Muscle of leg (tissue), 11 donors: ENCODE measurements around the gene ITSN1. TPM values are rescaled to one million over a fixed set of nuclear protein-coding genes. Genes with fewer than 3 reads are reported as not detected.
"Not testable (repeated sequence)": the region's sequence is repeated elsewhere in the genome, so short reads cannot be mapped to it uniquely, and the experiment has no call there.

Experiments
- DNase-seq: peaks from one replicate; pipeline ENCODE4 v3.0.0; 2013
- H3K27ac ChIP-seq: one replicate; pipeline ENCODE4 v1.5.1; 2013; ENCODE audit warnings: mild to moderate bottlenecking, low read length, control low read depth
- H3K27me3 ChIP-seq: one replicate; pipeline ENCODE4 v1.6.1; 2013; ENCODE audit warnings: low read length; ENCODE audit not compliant: control insufficient read depth, insufficient read depth
- H3K36me3 ChIP-seq: one replicate; pipeline ENCODE4 v1.6.1; 2013; ENCODE audit warnings: low read length; ENCODE audit not compliant: control insufficient read depth, insufficient read depth
- H3K4me1 ChIP-seq: one replicate; pipeline ENCODE4 v1.6.1; 2013; ENCODE audit warnings: low read length; ENCODE audit not compliant: control insufficient read depth, insufficient read depth
- H3K4me3 ChIP-seq: one replicate; pipeline ENCODE4 v1.5.1; 2013; ENCODE audit warnings: low read length, control low read depth
- H3K9me3 ChIP-seq: replicated peaks from 2 replicates; pipeline ENCODE4 v1.6.1; 2013; ENCODE audit warnings: low read depth, low read length; ENCODE audit not compliant: control insufficient read depth
- WGBS: methylation state at CpG from one replicate; pipeline ENCODE4 v1.1.5; 2013; ENCODE audit warnings: missing lambda C conversion rate; ENCODE audit not compliant: insufficient coverage; 5-methylcytosine and 5-hydroxymethylcytosine counted together
- polyA plus RNA-seq, 8 donors: library from polyadenylated mRNA; unstranded; fragments of 120-200 nt; gene quantifications; one replicate each; pipeline versions ENCODE4 v1.2.1 to v1.2.3, GENCODE V29; 2013; ENCODE audit warnings: inconsistent platforms in 1 of 8, low replicate concordance in 1 of 8; ENCODE audit not compliant: insufficient read length in 8 of 8, insufficient read depth in 1 of 8
- total RNA-seq: library from RNA; stranded (reverse); fragments of 120-200 nt; gene quantifications from one replicate; pipeline ENCODE4 v1.2.4, GENCODE V29; 2013

Gene ITSN1
- total and polyA plus RNA-seq, 9 donors, result 26.1 to 42.6 (median 32.1) TPM

- Histone ChIP-seq H3K4me1 (peaks cover 13% of the 10 kb centered on the region), H3K36me3 (no peaks in the 10 kb centered on the region), H3K9me3 (no peaks in the 10 kb centered on the region), H3K27me3 (no peaks in the 10 kb centered on the region), H3K27ac (no peak overlapping the region), H3K4me3 (no peak overlapping the region)
- 51% methylated on average over 4 of the region's 5 CpGs for WGBS
- no peak for DNase-seq
Observed at GRCh38 chr21:33854604-33855003, 212.3 kb downstream of the ITSN1 start.

- peaks cover 13% of the 10 kb centered on the region for H3K4me1 ChIP-seq
- no peak overlapping the region for H3K27ac ChIP-seq
- WGBS, result no CpG with 5 or more reads among the region's 6 CpGs
- no peak overlapping the region for H3K4me3 ChIP-seq
- DNase-seq, result no peak
- no peaks in the 10 kb centered on the region for H3K9me3 ChIP-seq
- H3K27me3 ChIP-seq, result no peaks in the 10 kb centered on the region
- no peaks in the 10 kb centered on the region for H3K36me3 ChIP-seq
Observed at GRCh38 chr21:33855190-33855589, 212.9 kb downstream of the ITSN1 start.

GRCh38 chr21:33856893-33857527 is 214.7 kb downstream of the ITSN1 start:
- Histone ChIP-seq H3K4me3 (no peak overlapping the region), H3K4me1 (peaks cover 13% of the 10 kb centered on the region), H3K36me3 (no peaks in the 10 kb centered on the region), H3K9me3 (no peaks in the 10 kb centered on the region), H3K27ac (no peak overlapping the region), H3K27me3 (no peaks in the 10 kb centered on the region)
- 82% methylated on average over 17 of the region's 17 CpGs for WGBS
- DNase-seq, result peak; percentile 26

GRCh38 chr21:33857846-33858666 is 215.8 kb downstream of the ITSN1 start:
- Histone ChIP-seq H3K36me3 (no peaks in the 10 kb centered on the region), H3K9me3 (no peaks in the 10 kb centered on the region), H3K4me1 (peaks cover 13% of the 10 kb centered on the region), H3K4me3 (no peak overlapping the region), H3K27ac (peak overlapping the region; percentile 35), H3K27me3 (no peaks in the 10 kb centered on the region)
- WGBS, result 59% methylated on average over 22 of the region's 25 CpGs
- DNase-seq, result no peak

- Histone ChIP-seq H3K9me3 (no peaks in the 10 kb centered on the region), H3K36me3 (no peaks in the 10 kb centered on the region), H3K27me3 (no peaks in the 10 kb centered on the region), H3K4me1 (peaks cover 13% of the 10 kb centered on the region), H3K27ac (peak overlapping the region; percentile 35), H3K4me3 (no peak overlapping the region)
- WGBS, result 23% methylated on average over 8 of the region's 15 CpGs
- DNase-seq, result peak; percentile 47
Observed at GRCh38 chr21:33858667-33859372, 216.5 kb downstream of the ITSN1 start.

- Histone ChIP-seq H3K4me1 (peaks cover 13% of the 10 kb centered on the region), H3K4me3 (no peak overlapping the region), H3K36me3 (no peaks in the 10 kb centered on the region), H3K27me3 (no peaks in the 10 kb centered on the region), H3K27ac (no peak overlapping the region), H3K9me3 (no peaks in the 10 kb centered on the region)
- WGBS, result 85% methylated on average over 16 of the region's 18 CpGs
- DNase-seq, result no peak
Observed at GRCh38 chr21:33859373-33860102, 217.2 kb downstream of the ITSN1 start.

- H3K36me3 ChIP-seq, result no peaks in the 10 kb centered on the region
- no peaks in the 10 kb centered on the region for H3K9me3 ChIP-seq
- H3K4me1 ChIP-seq, result peaks cover 9% of the 10 kb centered on the region
- WGBS, result 91% methylated on average over 5 of the region's 8 CpGs
- no peak overlapping the region for H3K27ac ChIP-seq
- no peak for DNase-seq
- no peak overlapping the region for H3K4me3 ChIP-seq
- no peaks in the 10 kb centered on the region for H3K27me3 ChIP-seq
Observed at GRCh38 chr21:33860332-33860879, 218.1 kb downstream of the ITSN1 start.

GRCh38 chr21:33861125-33861524 is 218.8 kb downstream of the ITSN1 start:
- H3K4me3 ChIP-seq, result no peak overlapping the region
- no peaks in the 10 kb centered on the region for H3K27me3 ChIP-seq
- no peak overlapping the region for H3K27ac ChIP-seq
- WGBS, result 58% methylated on average over 2 of the region's 3 CpGs
- no peaks in the 10 kb centered on the region for H3K36me3 ChIP-seq
- H3K4me1 ChIP-seq, result peaks cover 9% of the 10 kb centered on the region
- no peaks in the 10 kb centered on the region for H3K9me3 ChIP-seq
- no peak for DNase-seq

- not testable (repeated sequence) for H3K27ac ChIP-seq, H3K27me3 ChIP-seq, H3K9me3 ChIP-seq, H3K36me3 ChIP-seq, DNase-seq, H3K4me1 ChIP-seq, H3K4me3 ChIP-seq
- 100% methylated on average over 4 of the region's 8 CpGs for WGBS
Observed at GRCh38 chr21:33863191-33863590, 220.9 kb downstream of the ITSN1 start.
